Non-pigmented ciliary epithelial cell (primary cell): ENCODE results near the gene NIN.
A peak's percentile ranks its signal among the peaks of the same experiment; 100 is the strongest.
"Not testable (repeated sequence)": the region's sequence is repeated elsewhere in the genome, so short reads cannot be mapped to it uniquely, and the experiment has no call there.

Experiments
- DNase-seq: peaks from one replicate; pipeline ENCODE4 v3.0.0-alpha.2; 2010; ENCODE audit warnings: low read depth

Gene NIN

DNA sequence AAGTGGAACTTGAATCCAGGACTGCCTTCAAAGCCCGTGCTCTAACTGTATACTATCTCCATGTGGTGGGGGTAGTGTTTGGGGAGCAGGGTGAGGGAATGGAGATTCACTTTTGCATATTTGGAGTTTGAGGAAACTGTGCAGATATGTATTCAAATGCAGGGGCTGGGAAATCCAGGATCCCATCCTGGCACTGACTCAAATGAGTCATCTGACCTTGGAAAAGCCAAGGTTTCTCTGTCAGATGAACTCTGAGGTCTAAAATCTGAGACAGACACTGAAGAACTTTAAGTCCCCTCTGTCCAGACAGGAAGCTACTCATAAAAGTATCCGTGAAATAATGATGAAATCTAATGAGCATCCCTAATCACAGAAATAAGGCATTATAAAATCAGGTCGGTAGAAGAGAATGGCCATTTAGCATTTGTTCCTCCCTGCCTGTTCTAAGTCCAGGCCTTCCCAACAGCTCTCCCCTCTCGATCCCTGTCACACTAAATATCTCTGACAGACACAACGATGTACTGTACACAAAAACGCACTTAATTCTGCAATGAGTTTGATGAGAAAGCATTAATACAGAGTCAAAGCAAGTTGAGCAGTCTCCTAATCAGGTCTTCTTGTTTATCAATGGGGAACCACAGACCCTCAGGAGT is 14.4 kb downstream of the NIN start:
- DNase-seq, result no peak

DNA sequence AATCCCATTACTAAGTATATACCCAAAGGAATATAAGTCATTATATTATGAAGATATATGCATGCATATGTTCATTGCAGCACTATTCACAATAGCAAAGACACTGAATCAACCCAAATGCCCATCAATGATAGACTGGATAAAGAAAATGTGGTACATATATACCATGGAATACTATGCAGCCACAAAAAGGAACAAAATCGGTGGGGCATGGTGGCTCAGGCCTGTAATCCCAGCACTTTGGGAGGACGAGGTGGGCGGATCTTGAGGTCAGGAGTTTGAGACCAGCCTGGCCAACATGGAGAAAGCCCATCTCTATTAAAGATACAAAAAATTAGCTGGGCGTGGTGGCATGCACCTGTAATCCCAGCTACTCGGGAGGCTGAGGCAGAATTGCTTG is 15.4 kb downstream of the NIN start:
- not testable (repeated sequence) for DNase-seq

DNA sequence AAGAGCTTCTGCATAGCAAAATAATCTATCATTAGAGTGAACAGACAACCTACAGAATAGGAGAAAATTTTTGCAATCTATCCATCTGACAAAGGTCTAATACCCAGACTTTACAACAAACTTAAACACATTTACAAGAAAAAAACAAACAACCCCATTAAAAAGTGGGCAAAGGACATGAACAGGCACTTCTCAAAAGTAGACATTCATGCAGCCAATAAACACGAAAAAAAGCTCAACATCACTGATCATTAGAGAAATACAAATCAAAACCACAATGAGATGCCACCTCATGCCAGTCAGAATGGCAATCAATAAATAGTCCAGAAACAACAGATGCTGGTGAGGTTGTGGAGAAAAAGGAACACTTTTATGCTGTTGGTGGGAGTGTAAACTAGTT is 15.9 kb downstream of the NIN start:
- not testable (repeated sequence) for DNase-seq

DNA sequence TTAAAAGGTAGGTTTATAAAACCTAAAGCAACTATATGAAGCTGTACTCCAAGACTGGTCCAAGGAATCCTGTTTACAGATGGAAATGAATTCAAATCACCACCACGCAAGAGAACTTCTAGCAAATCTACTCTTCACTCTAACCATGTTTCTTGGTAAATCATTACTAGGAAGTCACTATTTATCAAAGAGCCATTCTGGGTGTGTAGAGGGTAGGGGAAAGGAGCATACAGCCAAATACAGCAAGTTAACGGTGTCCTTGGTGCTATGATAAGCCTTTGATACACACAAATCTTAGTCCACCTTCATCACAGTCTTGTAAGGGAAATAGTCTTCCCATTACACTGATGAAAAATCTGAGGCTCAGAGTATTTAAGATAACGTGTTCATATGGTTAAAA is 16.8 kb downstream of the NIN start:
- DNase-seq, result no peak

DNA sequence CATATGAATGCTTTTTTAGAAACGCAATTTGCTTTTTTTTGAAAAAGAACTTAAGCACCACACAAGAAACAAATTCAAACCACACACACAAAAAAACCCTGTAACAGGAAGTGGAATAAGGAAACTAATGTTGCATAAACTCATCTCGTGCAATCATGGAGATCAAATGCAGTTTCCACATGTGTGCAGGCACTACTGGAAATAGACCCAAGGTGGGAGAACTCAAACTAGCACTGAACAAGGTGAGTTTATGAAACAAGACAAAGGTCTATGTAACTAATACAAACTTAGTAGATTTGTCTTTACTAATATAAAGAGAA is 17.5 kb downstream of the NIN start:
- no peak for DNase-seq

DNA sequence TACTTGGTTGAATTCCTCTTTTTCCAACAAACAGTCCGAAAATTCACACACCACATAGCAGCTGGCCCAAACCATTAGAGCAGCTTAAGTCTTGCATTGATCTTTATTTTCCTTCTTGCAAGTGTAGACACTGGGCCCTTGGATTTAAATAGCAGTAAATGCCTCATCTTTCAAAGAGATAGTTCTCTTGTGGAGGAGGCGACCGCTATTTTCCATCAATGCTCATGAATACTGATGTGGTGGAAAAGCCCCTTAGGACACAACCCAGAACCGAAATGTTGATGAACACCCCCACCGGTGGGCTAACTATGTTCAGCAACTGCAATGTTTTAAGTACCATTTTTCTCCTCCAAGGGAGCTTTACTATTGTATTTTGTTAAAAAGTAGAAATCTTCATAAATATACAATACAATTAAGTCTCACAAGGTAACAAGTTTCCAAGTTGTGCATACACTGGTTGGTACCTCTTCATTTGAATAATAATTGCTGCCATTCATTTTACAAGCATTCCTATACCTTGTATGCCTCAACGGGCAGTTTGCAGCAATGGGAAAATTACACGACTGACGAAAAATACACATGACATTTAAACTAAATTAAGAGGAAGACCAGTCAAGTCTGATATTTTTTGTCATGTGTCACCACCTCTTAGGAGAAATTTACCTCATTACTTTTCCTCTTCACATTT is 18.0 kb downstream of the NIN start:
- DNase-seq, result no peak

DNA sequence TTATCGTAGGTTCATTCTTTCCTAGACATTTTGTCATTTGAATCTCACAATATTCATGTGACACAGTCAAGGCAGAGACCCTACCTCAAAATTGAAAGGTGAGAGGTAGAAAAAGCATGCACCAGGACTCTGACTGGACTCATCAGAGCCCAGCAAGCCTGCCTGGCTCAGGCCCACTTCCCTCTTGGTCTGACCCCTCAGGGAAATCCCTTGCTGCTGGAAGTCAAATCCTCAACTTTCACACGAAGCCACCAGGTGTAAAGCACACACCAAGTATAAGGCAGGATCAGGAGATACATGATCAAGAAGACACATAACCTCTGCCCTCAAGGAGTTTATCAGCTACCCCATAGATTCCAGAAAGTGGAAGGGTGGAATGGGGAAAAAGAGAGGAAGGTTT is 18.8 kb downstream of the NIN start:
- DNase-seq, result no peak

DNA sequence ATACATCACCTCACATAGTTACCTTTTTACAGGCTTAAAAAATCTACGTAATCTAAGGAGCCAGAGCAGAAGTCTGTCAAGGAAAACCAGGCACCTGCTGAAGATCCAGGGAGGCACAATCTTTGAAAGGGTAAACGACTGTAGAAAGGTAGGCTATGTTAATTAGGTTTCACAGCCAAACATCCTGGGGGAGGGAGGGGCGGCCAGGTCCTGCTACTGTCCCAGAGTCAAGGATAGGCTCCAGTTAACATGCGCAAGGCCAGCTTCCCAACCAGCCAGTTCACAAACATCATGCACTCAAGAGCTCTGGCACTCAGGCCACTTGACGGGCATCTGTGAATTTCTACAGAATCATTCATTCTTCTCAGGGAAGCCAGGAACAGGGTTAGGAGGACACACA is 22.9 kb downstream of the NIN start:
- DNase-seq, result no peak

DNA sequence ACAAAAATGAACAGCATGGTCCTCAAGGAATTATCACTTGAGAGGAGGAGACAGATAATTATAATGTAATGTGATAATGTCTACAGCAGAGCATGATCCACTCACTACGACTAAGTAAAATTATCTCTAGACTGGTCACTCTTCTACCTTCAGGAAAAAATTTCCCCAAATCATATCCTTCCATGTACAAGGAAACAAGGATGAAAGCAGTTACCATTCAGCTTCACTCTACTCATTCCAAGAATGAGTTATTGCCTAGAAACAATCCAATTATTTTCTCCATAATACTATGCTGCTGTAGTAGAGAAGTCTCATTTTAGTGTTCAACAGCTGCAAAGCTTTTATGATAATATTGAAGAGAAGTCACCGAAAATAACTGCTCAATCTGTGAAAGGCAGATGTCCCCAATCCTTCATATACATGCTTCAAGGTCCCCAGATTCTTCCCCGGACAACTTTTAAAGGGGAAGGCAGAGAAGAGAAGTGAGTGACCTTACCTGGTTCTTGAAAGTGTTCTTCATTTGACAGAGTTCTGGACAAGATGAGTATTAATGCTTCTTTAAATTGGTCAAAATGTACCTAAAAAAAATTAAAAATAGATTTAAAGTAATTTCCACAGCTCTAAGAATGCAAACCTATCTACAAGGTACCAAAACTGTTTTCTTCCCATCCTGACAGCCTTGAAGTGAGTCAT is 24.6 kb downstream of the NIN start:
- no peak for DNase-seq

DNA sequence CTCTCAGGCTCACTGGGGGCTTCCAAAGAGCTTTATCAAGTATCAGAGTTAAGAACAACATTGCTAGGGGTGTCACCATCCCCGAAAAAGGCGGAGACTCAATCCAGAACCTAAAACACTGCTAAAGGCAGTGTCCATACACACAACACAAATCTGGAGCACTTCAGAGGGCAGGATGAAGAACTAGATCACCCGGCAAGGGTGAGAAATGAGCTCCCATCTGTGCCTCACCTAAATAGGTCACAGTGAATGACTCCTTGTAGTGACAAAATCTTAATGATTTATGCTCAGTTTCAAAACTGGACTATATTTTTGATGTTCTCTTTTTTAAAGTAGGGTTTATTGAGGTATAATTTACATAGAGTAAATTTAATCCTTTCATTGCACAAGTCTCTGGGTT is 25.6 kb downstream of the NIN start:
- DNase-seq, result no peak

DNA sequence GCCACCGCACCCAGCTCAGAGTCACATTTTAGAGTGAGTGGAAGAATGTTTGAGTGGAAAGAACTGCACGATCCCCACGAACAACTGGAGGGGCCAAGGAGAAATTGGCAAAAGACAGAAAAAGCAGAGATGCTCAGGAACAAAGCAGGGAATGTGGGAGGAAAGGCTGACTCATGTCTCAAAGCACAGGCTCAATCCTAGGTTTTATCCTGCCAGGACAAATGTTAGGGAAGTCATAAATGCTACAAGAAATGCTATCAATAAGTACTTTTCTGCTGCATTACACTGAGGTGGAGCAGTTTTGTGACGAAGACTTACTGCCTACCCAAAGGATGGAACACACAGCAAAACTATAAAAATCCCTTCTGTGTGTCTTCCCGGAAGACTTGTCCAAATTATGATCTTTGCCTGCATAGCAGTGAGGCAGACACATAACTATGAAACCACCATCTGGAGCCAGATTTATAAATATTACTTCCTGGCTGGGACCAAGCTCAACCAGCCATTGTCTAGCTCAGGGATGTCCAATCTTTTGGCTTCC is 26.7 kb downstream of the NIN start:
- peak; percentile 27 for DNase-seq

DNA sequence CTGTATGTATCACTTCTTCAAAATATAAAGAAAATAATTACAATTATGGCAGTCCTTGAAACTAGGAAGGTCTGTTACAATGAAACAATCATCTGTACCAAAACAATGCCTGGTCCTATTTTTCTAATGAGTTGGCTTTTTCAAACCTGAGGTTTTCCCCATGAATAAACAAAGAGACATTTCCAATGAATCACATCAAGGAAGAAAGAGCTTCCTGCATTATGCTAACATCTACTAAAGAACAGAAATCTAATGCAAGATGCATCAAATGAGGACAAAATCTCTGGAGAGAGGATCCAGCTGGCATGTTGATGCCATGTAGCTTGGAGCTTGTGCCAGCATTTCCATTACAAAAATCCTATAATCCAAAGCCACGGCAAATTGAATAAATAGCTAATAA is 29.3 kb downstream of the NIN start:
- DNase-seq, result peak; percentile 42

DNA sequence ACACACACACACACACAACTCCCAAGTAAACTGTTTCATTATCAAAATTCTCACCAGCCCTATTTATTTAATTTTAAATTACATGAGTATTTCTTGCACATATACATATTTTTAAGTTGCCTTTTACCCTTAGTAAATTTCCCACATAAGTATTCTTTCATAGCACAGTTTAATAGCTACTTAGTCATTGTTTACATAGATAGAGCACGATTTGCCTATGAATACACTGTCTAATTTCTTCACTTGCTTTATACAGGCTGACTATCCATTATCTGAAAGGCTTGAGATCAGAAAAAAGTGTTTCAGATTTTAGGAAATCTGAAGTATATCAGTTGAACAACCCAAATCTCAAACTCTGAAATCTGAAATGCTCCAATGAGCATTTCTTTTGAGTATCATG is 30.9 kb downstream of the NIN start:
- no peak for DNase-seq

DNA sequence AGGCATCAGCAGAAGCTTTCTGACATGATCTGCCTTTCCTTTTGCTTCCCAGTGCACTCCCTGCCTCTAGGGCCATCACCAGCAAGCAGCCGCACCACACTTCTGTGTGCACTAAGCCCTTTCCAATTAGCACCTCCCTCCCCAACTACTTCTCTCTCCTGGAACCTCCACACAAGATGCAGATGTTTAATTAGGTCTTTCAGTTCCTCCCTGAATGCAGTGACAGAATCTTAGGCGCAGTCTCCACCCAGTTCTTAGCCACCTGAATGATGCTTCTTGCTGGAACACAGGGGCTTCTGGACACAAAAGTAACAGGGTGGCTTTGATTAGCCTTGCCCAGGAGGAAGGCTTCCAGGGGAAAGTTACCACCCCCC is 32.9 kb downstream of the NIN start:
- DNase-seq, result no peak

DNA sequence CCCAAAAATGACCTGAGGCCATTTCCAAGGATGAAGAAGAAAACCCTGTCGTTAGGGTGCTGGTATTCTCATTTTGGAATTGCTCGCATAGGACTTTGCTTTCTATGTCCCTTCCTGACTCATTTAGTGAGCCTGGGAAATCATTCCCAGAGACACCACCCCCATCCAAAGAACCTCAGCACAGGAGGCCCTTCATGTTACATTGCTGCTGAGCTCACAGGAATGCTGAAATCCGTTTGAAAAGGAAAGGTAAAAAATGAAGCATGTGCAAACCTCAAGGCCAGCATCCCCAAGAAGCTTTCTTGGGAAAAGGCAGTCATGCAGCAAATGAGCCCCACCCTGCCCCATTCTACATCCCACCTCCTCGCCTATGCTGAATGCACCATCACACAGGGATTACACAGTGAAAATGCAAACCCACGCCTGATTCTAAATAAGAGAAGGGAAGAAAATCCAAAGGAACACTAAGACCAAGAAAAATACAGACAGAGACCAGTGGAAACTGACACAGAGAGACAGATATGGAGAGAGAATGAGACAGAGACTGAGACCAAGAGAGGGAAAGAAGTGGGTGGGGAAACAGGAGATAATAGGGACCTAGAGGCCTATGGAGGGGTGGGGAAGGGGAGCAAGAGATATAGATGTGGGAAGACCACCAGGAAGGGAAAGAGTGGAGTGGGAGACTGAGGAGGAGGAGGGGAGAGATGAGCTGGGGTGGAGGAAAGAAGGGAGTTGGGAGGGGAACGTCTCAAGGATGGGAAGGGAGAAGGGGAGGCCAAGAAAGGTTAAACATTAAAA is 33.5 kb downstream of the NIN start:
- DNase-seq, result no peak

DNA sequence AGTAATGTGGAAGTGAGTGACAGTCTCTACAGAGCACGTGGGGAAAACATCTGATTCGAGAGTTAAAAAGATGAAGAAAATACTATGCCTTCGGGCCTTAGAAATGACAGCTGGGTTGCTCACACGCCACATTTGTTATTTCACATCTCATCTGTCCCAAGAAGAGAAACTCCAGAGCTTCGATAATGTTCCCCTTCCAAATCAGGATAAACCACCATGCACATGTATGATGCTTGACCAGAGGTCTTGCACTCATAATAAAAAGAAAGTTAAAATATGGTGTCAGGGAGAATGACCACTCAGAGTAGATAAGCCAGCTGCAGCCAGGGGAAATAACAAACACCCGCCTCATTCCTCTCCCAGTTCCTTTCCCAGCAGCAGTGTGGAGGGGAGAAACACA is 34.6 kb downstream of the NIN start:
- no peak for DNase-seq

DNA sequence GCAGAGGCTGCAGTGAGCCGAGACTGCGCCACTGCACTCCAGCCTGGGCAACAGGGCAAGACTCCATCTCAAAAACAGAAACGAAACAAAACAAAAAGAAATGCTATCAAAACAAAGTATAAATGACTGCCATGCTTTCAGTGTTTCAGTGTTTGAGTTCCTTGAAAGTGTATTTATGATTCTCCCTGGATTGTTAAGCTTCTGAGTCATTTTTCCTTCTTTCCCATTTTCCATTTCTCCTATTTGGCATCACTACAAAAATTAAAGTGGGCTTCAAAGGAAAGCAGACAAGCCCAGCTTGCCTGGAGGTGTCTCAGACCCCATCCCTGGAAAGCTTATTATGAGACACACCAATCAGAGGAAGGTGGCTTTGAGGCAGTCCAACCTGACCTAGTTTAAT is 35.1 kb downstream of the NIN start:
- no peak for DNase-seq

DNA sequence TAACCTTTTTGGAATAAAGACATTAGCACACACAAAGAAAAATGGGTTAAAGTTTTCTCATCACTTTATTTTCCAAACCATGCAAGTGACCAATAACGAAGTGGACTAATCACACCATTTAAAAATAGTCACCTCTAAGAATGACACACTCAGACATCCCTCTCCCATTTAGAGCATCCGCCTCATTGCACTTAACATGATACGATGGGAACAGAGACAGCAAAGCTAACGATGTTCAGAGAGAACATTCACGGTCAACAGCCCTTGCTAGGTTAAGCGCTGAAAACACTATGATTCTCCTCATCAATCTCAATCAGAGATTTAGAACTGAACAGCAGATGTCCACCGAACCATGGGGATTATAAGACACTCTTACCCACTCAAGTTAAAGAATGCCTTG is 35.8 kb downstream of the NIN start:
- DNase-seq, result no peak

DNA sequence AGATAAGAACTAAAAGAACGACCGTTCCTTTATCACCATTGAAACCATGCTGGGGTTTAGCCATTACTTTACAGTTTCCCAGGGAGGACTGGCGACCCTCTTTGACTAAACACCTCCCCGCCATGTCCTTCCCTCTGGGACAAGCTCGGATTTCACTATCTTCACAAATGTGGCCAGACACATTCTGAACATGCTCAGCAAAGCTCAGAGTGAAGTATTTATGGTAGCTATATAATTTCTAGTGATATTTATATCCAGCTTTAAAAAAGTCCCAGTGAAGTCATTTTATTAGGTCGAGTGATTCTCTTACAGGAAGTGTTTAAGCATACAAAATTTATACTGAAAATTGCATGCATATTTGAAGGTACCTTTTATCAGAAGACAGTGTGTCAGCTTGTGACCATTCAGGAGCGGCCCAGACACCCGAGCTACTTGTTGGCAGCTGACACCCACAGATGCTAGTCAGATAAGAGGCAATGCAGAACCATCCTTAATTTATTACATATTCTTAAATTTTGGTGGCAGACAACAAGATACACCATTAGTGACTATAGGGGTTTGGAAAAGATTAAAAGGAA is 36.8 kb downstream of the NIN start:
- DNase-seq, result no peak

DNA sequence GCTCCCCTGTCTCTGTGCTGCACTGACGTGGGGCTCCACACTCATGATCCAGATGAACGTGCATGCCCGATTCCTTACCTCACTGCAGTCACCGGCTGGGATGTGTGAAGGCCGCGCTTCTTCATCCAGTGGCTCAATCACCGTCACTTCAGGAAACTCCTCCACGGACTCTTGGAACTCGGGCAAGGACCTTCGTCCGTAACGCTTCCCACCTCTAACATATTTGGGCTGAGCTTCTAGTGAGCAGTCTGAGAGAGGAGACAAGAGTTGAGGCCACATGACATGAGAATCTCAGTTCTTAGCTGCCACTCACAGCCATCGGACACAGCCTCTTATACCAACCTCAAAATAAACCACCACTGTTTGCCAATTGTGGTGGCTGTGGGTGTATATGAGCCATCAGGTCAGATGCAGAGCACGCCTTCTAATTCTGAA is 38.3 kb downstream of the NIN start:
- no peak for DNase-seq

DNA sequence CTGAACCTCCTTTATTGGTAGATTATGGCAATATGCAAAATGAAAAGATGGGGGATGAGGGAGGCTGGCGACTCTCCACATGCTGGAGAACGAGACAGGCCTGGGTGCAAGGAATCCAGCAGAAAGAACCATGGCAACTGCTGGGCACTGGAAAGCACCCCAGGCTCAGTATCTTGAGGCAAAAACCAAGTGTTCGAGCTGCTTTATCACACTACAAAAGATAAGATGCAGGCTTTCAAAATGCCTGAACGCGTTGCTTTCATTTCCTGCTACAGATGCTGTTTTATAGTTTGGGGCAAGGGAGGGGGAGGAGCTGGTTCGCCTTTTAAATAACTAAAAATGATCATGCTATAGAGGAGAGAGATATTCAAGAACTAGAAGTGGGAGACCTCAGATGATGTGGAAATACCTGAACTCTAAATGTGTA is 38.9 kb downstream of the NIN start:
- no peak for DNase-seq

DNA sequence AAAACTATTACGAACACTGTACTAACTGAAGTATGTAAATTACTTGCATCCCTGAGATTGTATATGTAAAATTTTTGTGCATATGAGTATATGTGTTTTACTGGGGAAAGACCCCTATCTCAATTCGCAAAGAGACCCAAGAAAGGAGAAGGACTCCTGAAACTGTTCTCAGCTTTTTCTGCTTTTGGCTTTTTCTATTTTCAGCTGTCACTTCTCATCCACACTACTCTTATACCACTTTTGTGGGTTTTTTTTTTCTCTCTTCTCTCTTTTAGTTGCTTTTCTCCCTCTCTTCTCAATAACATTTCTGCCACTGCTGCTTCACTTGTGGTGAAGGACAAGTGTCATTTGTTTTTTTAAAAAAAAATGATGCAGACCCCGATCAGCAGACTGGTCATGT is 39.8 kb downstream of the NIN start:
- no peak for DNase-seq
